GM12864 (cell line): ENCODE data around the gene HOOK1.
A peak's percentile ranks its signal among the peaks of the same experiment; 100 is the strongest.

Experiments used
- DNase-seq: peaks from one replicate; pipeline ENCODE4 v3.0.0-alpha.2; 2011; ENCODE audit warnings: low read depth
- H3K4me3 ChIP-seq: 2 replicates; pipeline ENCODE4 v1.5.1; 2011; ENCODE audit warnings: mild to moderate bottlenecking, low read depth, low read length, control low read depth
- TF ChIP-seq, protein P1 (sequence below): IDR thresholded peaks from 2 replicates; pipeline ENCODE4 v1.5.1; 2011; ENCODE audit warnings: low read depth, mild to moderate bottlenecking, moderate library complexity, low read length, control low read depth, inconsistent platforms; ENCODE audit errors: missing control alignments

Gene HOOK1

GRCh38 chr1:59866462-59866861 is 51.7 kb downstream of the HOOK1 start:
- no peak overlapping the region for H3K4me3 ChIP-seq
- TF ChIP-seq, protein P1, sequence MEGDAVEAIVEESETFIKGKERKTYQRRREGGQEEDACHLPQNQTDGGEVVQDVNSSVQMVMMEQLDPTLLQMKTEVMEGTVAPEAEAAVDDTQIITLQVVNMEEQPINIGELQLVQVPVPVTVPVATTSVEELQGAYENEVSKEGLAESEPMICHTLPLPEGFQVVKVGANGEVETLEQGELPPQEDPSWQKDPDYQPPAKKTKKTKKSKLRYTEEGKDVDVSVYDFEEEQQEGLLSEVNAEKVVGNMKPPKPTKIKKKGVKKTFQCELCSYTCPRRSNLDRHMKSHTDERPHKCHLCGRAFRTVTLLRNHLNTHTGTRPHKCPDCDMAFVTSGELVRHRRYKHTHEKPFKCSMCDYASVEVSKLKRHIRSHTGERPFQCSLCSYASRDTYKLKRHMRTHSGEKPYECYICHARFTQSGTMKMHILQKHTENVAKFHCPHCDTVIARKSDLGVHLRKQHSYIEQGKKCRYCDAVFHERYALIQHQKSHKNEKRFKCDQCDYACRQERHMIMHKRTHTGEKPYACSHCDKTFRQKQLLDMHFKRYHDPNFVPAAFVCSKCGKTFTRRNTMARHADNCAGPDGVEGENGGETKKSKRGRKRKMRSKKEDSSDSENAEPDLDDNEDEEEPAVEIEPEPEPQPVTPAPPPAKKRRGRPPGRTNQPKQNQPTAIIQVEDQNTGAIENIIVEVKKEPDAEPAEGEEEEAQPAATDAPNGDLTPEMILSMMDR: no peak
- DNase-seq: no peak

GRCh38 chr1:59871746-59872145 is 57.0 kb downstream of the HOOK1 start:
- TF ChIP-seq, protein P1: no peak
- no peak overlapping the region for H3K4me3 ChIP-seq
- no peak for DNase-seq

DNA sequence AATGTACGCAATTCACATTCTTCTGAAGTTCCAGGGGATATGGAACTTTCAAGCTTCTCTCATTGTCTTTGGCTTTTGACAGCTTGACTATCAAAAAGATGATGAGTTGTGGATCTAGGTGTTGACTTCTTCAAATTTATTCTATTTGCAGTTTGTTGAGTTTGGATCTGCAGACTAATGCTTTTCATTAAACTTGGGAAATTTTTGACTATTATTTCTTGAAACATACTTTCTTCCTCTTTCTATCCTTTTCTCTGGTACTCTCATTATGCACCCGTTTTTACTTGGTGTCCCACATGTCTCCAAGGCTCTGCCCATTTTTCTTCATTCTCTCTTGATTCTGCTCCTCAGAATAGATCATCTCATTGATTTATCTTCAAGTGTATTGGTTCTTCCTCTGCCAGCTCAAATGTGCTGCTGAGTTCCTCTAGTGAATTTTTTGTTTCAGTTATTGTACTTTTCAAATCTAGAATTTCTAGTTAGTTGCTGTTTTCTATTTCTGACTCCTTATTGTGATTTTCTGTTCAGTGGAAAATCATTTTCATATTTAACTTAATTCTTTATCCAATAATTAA is 62.4 kb downstream of the HOOK1 start:
- DNase-seq: no peak
- H3K4me3 ChIP-seq: no peak overlapping the region
- TF ChIP-seq, protein P1: no peak

- TF ChIP-seq, protein P1: no peak
- no peak for DNase-seq
- no peak overlapping the region for H3K4me3 ChIP-seq
Measured at GRCh38 chr1:59878370-59878769, 63.6 kb downstream of the HOOK1 start.

GRCh38 chr1:59879574-59879973 is 64.8 kb downstream of the HOOK1 start:
- no peak for DNase-seq
- no peak overlapping the region for H3K4me3 ChIP-seq
- TF ChIP-seq, protein P1: peak; percentile 13

DNA sequence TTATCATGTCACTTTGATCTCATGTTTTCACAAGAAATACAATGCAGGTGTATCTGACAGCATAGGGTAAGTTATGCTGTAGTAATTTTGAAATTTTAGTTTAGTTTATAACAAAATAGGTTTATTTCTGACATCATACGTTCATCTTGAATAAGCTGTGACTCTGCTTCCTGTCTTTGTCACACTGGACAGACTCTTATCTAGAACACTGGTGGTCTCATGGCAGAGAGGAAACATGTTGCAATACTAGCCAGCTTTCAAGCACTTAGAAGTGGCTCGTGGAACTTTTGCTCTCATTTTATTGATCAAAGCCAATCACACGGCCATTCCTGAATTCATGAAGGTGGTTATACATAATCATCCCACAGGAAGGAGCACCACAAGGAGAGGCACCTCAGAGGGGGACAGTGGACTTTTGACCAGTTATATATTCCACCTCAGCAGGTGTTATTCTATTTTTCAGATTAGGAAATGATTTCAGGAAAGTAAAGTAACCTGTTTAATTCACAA is 65.3 kb downstream of the HOOK1 start:
- TF ChIP-seq, protein P1: no peak
- no peak for DNase-seq
- H3K4me3 ChIP-seq: no peak overlapping the region

- H3K4me3 ChIP-seq: no peak overlapping the region
- DNase-seq: no peak
- TF ChIP-seq, protein P1: no peak
Measured at GRCh38 chr1:59880735-59881134, 66.0 kb downstream of the HOOK1 start.
